ENCODE results near the gene NFKB2.

Gene NFKB2

DNA sequence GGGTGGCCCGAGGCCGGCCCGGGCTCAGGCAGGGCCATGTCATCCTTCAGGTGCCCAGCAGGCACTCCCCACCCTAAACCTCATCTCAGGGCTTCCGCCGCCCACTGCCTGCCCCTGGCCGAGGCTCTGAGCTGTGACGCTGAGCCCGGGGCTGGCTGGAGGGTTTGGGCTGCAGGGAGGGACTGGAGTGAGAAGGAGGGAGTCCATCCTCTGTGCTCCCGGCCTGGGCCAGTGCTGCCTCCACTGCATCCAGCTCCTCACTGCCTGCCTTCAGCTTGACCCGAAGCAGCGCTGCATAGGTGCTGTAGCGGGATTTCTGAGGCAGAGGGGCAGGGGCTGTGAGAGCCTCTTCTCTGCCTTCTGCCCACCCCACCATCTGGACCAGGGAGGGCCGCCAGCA is 7.6 kb downstream of the NFKB2 start:
- no peak for TF ChIP-seq CTCF (IDR thresholded peaks at IDR 0.05; ENCODE audit: borderline replicate concordance, control extremely low read depth, extremely low read depth, insufficient read depth, missing control alignments)
- DNase-seq (ENCODE audit: low spot score) = no peak
- in situ Hi-C loops (cut with MboI; ENCODE audit: low sequenced_read_pairs, unreplicated experiment) = no loop called here

DNA sequence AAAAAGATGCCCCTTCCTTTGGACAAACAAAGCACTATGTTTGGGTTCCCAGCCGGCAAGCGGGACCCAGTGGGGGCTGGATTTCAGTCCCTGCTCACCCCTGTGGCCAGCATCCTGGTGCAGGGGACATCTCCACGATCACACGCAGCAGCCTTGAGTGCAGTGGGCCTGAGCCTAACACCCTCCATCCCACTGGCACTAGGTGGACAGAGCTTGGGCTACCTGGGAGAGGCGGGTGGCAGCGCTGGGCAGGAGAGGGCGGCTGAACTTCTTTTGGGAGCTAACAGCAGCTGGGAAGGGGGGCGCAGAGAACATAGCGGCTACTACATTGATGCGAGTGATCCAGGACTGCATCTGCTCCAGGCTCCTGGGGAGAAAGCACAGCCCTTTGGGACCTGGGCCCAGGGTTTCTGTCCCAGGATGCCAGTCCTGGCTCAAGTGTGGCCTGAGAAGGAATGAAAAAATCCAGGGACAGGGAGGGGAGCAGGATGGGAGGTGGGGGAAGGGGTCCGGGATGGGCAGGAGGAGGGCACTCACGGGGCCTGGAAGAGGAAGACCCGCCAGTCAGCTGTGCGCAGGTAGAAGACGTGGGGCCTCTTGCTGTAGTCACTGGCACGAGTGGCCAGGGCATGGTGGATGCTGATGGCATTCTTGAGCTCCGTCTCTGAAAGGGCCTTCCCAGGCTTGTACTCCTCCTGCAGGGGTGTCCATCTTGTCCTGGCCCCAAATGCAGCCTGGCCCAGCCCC is 9.0 kb downstream of the NFKB2 start:
- in situ Hi-C loops (cut with MboI; ENCODE audit: low sequenced_read_pairs, unreplicated experiment) = no loop called here
- no peak for TF ChIP-seq CTCF (IDR thresholded peaks at IDR 0.05; ENCODE audit: borderline replicate concordance, control extremely low read depth, extremely low read depth, insufficient read depth, missing control alignments)
- no peak for DNase-seq (ENCODE audit: low spot score)

- TF ChIP-seq CTCF (IDR thresholded peaks at IDR 0.05; ENCODE audit: borderline replicate concordance, control extremely low read depth, extremely low read depth, insufficient read depth, missing control alignments) = no peak
- in situ Hi-C loops (cut with MboI; ENCODE audit: low sequenced_read_pairs, unreplicated experiment) = no loop called here
- DNase-seq (ENCODE audit: low spot score) = no peak
These were observed 9.6 kb downstream of the NFKB2 start for GRCh38 chr10:102405108-102405571.

DNA sequence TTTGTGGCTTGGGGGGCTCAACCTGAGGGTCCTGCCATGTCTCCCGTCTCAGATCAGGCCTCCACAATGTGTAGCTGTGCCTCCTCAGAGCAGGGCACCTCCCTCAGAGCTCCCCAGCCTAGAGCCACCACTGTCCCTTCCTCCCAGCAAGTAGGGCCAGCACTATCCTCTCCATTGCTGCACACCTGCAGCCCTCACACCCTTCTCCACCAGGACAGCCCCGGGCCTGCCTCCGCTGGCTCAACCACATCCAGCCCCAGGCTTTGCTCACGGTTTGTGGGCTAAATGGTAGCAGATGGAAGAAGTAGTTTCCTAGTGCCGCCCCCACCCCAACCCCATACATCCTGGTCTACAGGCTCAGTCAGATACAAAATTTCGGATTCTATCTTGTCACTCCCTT is 10.1 kb downstream of the NFKB2 start:
- TF ChIP-seq CTCF (IDR thresholded peaks at IDR 0.05; ENCODE audit: borderline replicate concordance, control extremely low read depth, extremely low read depth, insufficient read depth, missing control alignments) = no peak
- in situ Hi-C loops (cut with MboI; ENCODE audit: low sequenced_read_pairs, unreplicated experiment) = no loop called here
- DNase-seq (ENCODE audit: low spot score) = no peak

DNA sequence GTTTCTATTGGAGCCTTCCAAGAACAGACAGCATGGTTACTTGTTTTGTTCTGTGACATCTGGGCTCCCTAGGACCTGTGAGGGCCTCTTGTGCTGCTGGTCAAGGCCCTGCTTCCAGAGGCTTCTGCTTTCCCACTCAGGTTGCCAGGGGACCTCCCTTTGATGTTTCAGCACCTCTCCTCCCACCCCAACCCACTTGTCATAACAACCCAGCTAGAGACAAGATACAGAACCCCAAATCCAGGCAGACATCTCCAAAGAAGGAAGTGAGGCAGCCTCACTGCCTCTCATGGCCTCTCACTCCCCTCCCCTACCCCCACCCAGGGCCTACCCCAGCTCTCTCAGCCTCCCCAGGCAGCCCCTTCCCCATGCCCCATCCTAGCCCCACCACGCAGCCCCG is 11.3 kb downstream of the NFKB2 start:
- no peak for TF ChIP-seq CTCF (IDR thresholded peaks at IDR 0.05; ENCODE audit: borderline replicate concordance, control extremely low read depth, extremely low read depth, insufficient read depth, missing control alignments)
- in situ Hi-C loops (cut with MboI; ENCODE audit: low sequenced_read_pairs, unreplicated experiment) = no loop called here
- no peak for DNase-seq (ENCODE audit: low spot score)

DNA sequence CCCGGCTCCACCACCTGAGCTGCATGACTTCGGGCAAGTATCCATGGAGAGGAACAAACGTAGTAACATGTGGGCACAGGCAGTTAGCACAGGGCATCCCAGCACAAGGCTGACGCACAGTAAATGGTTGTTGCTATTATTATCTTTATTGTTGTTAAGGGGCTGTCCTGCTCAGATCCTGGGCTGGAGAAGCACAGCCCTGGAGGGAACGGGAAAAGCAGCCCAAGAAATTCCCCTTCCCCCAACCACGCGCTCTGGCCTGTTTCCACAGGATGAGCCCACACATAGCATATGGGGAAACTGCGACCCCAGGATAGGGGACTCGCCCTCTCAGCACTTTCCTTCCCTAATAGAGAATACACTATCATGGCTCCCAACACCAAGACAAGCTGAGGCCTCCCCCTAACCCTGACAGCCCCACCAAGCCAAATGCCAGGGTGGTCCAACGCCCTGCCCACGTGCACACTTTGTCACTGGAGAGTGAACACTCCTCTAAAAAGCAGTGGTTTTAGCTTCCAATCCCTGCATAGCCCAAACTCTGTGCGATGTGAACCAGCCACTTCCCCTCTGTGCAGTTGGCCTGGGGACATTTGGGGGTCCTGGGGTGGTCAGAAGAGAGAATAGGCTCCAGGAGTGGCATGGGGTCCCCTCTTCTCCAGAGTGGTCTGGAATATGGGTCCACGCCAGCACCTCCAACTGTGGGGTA is 12.1 kb downstream of the NFKB2 start:
- in situ Hi-C loops (cut with MboI; ENCODE audit: low sequenced_read_pairs, unreplicated experiment) = no loop called here
- DNase-seq (ENCODE audit: low spot score) = no peak
- no peak for TF ChIP-seq CTCF (IDR thresholded peaks at IDR 0.05; ENCODE audit: borderline replicate concordance, control extremely low read depth, extremely low read depth, insufficient read depth, missing control alignments)
